HepG2 (cell line): ENCODE results near the gene GPR173. TPM values are rescaled to one million over a fixed set of nuclear protein-coding genes. Genes with fewer than 3 reads are reported as not detected.

Experiments
- ATAC-seq: fragments of 200-7000 bp; cut with Tn5 transposase; 3 replicates; pipeline ENCODE4 v1.9.1; 2020; ENCODE audit warnings: mild to moderate bottlenecking, moderate library complexity
- BruUV-seq: library from RNA; stranded (reverse); fragments of 400-500 nt; replicated peaks from 2 replicates; lab custom pipeline; 2021; lab: Mats Ljungman, UMichigan
- CTCF ChIA-PET: fragments of 300-600 bp; formaldehyde crosslinking; extraction: SDS; loops from one replicate; lab custom pipeline; 2021; ENCODE audit warnings: low total read pairs, inconsistent platforms, low intra/inter-chr PET ratio; lab: Yijun Ruan, JAX
- POLR2A ChIA-PET: fragments of 350-600 bp; sonication (Branson Sonifier 250); formaldehyde crosslinking; loops from one replicate; lab custom pipeline; 2020; ENCODE audit warnings: antibody characterized with exemption, inconsistent platforms; lab: Yijun Ruan, JAX
- DNase-seq: peaks from one replicate; pipeline ENCODE4 v3.0.0-alpha.2; 2015; ENCODE audit warnings: low spot score
- FAIRE-seq: peaks from 3 replicates; lab custom pipeline; 2011; peaks lifted over from hg19 to GRCh38; lab: Jason Lieb, UNC
- H2AFZ ChIP-seq: one replicate; pipeline ENCODE4 v1.6.1; 2011; ENCODE audit warnings: low read length, inconsistent platforms
- H3K27ac ChIP-seq: fragments of 300-600 bp; 3 replicates; pipeline ENCODE4 v1.8.0; 2011; ENCODE audit warnings: mixed run types, mild to moderate bottlenecking, mixed read lengths, low read length, inconsistent platforms; ENCODE audit not compliant: insufficient read depth; ENCODE audit errors: extremely low read length
- H3K27me3 ChIP-seq, 2 experiments: fragments of 200-600 bp in 1 of 2; 2 replicates in 1 of 2; 3 replicates in 1 of 2; pipeline versions ENCODE4 v1.6.0 to v1.8.0; 2011; ENCODE audit warnings: low read length in 2 of 2, mild to moderate bottlenecking in 2 of 2, moderate library complexity in 2 of 2, inconsistent platforms in 1 of 2; ENCODE audit not compliant: insufficient read depth in 2 of 2, control insufficient read depth in 1 of 2
- H3K36me3 ChIP-seq, 2 experiments: fragments of 200-600 bp in 1 of 2; replicated peaks in 1 of 2; 2 replicates in 1 of 2; 3 replicates in 1 of 2; pipeline versions ENCODE4 v1.5.1 to v1.8.0; 2011; ENCODE audit warnings: low read length in 2 of 2, inconsistent platforms in 1 of 2; ENCODE audit not compliant: insufficient read depth in 2 of 2, control insufficient read depth in 1 of 2
- H3K4me1 ChIP-seq: 2 replicates; pipeline ENCODE4 v1.5.1; 2012; ENCODE audit warnings: low read length, inconsistent platforms; ENCODE audit not compliant: insufficient read depth
- H3K4me2 ChIP-seq: 2 replicates; pipeline ENCODE4 v1.6.0; 2011; ENCODE audit warnings: low read depth, low read length, inconsistent platforms
- H3K4me3 ChIP-seq, 3 experiments: fragments of 200-600 bp in 1 of 3; sonication (generic), shearing (Covaris generic) in 1 of 3; replicated peaks in 1 of 3; 2 replicates each; pipeline ENCODE4 v1.5.1; 2011 to 2016; ENCODE audit warnings: low read length in 3 of 3, inconsistent platforms in 2 of 3, low read depth in 2 of 3, mild to moderate bottlenecking in 2 of 3, control low read depth in 1 of 3, mixed read lengths in 1 of 3; ENCODE audit not compliant: insufficient read depth in 1 of 3
- H3K79me2 ChIP-seq: one replicate; pipeline ENCODE4 v1.6.1; 2011; ENCODE audit warnings: low read length, inconsistent platforms; ENCODE audit not compliant: insufficient read depth
- H3K9ac ChIP-seq: 2 replicates; pipeline ENCODE4 v1.6.0; 2011; ENCODE audit warnings: mild to moderate bottlenecking, low read depth, low read length, inconsistent platforms; ENCODE audit not compliant: insufficient read depth
- H3K9me3 ChIP-seq: 2 replicates; pipeline ENCODE4 v1.5.1; 2012; ENCODE audit warnings: mild to moderate bottlenecking, low read length
- H4K20me1 ChIP-seq: 2 replicates; pipeline ENCODE4 v1.6.0; 2011; ENCODE audit warnings: inconsistent platforms, mild to moderate bottlenecking, low read length, moderate library complexity; ENCODE audit not compliant: insufficient read depth
- CEBPB ChIP-seq: IDR thresholded peaks from 2 replicates; pipeline ENCODE4 v1.6.1; 2011; ENCODE audit warnings: low read depth, low read length, improper control_type of control experiment, borderline replicate concordance
- CREBL2 ChIP-seq: sonication (generic); formaldehyde crosslinking; IDR thresholded peaks from 2 replicates; pipeline ENCODE4 v1.8.1; 2023; ENCODE audit warnings: missing genetic modification reagents, mild to moderate bottlenecking, borderline replicate concordance
- DMAP1 ChIP-seq: IDR thresholded peaks from 2 replicates; pipeline ENCODE4 v1.6.1; 2016
- ETV5 ChIP-seq: IDR thresholded peaks from 2 replicates; pipeline ENCODE4 v1.6.1; 2018; ENCODE audit warnings: missing biosample characterization, missing genetic modification reagents, inconsistent platforms, borderline replicate concordance
- FIP1L1 ChIP-seq: fragments of 200-400 bp; formaldehyde crosslinking; IDR thresholded peaks from 2 replicates; pipeline ENCODE4 v1.6.1; 2018; ENCODE audit warnings: low read depth, mild to moderate bottlenecking, low read length, moderate library complexity, borderline replicate concordance; ENCODE audit not compliant: insufficient read depth
- HNF1B ChIP-seq: sonication (generic); formaldehyde crosslinking; IDR thresholded peaks from 2 replicates; pipeline ENCODE4 v1.5.1; 2020; ENCODE audit warnings: mild to moderate bottlenecking, moderate library complexity, missing genetic modification reagents
- HNRNPLL ChIP-seq: fragments of 200-400 bp; formaldehyde crosslinking; IDR thresholded peaks from 2 replicates; pipeline ENCODE4 v1.6.1; 2017; ENCODE audit warnings: mild to moderate bottlenecking, low read depth, low read length; ENCODE audit not compliant: poor library complexity, severe bottlenecking
- PCBP2 ChIP-seq: fragments of 200-400 bp; formaldehyde crosslinking; optimal IDR thresholded peaks from 2 replicates; pipeline ENCODE3; 2018; ENCODE audit warnings: low read length, low read depth; ENCODE audit not compliant: poor library complexity, severe bottlenecking
- PHF8 ChIP-seq: sonication (generic); formaldehyde crosslinking; IDR thresholded peaks from 2 replicates; pipeline ENCODE4 v1.5.0; 2020; ENCODE audit warnings: missing genetic modification reagents
- ZBTB20 ChIP-seq: sonication (generic); formaldehyde crosslinking; IDR thresholded peaks from 2 replicates; pipeline ENCODE4 v1.8.1; 2023; ENCODE audit warnings: missing genetic modification reagents, low read depth, mild to moderate bottlenecking, borderline replicate concordance
- ZBTB33 ChIP-seq: sonication (generic); formaldehyde crosslinking; IDR thresholded peaks from 2 replicates; pipeline ENCODE4 v1.4.0; 2020; ENCODE audit warnings: missing genetic modification reagents
- ZNF253 ChIP-seq: sonication (generic); formaldehyde crosslinking; IDR thresholded peaks from 2 replicates; pipeline ENCODE4 v1.8.0; 2022; ENCODE audit warnings: mild to moderate bottlenecking, missing genetic modification reagents, borderline replicate concordance
- ZNF451 ChIP-seq: sonication (generic); formaldehyde crosslinking; IDR thresholded peaks from 2 replicates; pipeline ENCODE4 v1.5.0; 2020; ENCODE audit warnings: mild to moderate bottlenecking, missing genetic modification reagents
- ZNF710 ChIP-seq: sonication (generic); formaldehyde crosslinking; IDR thresholded peaks from 2 replicates; pipeline ENCODE4 v1.5.0; 2020; ENCODE audit warnings: mild to moderate bottlenecking, missing genetic modification reagents, borderline replicate concordance
- ZNF800 ChIP-seq: sonication (generic); formaldehyde crosslinking; IDR thresholded peaks from 2 replicates; pipeline ENCODE4 v1.4.0; 2020; ENCODE audit warnings: missing genetic modification reagents
- WGBS: methylation state at CpG from one replicate; pipeline ENCODE4 v1.1.6; 2017; ENCODE audit warnings: low lambda C conversion rate; 5-methylcytosine and 5-hydroxymethylcytosine counted together
- in situ Hi-C: cut with HindIII; loops from 2 replicates; pipeline ENCODE4 v1.10.0; 2017; ENCODE audit warnings: low pct_unique_long_range_greater_than_20kb; ENCODE audit not compliant: extremely low pct_ligation_motif_present
- intact Hi-C: fragments of 100-400 bp; cut with micrococcal nuclease; formaldehyde crosslinking; loops from one replicate; pipeline ENCODE4 v1.10.0; 2022; ENCODE audit not compliant: unreplicated experiment
- polyA plus RNA-seq, 8 experiments: library from polyadenylated mRNA; depleted of rRNA in 3 of 8; stranded (reverse) in 7 of 8; unstranded in 1 of 8; fragments of >200 nt; fragmentation: Illumina TruSeq in 4 of 8; extraction: Trizol in 4 of 8; gene quantifications; 2 replicates each; pipeline versions ENCODE4 v1.2.1 to v1.2.3, GENCODE V29; 2011 to 2016; ENCODE audit warnings: low read depth in 4 of 8, missing spikeins in 1 of 8, mixed read lengths in 1 of 8; ENCODE audit not compliant: insufficient read depth in 1 of 8
- total RNA-seq, 5 experiments: library from RNA; depleted of rRNA; stranded (reverse); fragments of >200 nt; fragmentation: Illumina TruSeq; extraction: Trizol; gene quantifications; 2 replicates each; pipeline ENCODE4 v1.2.3, GENCODE V29; 2016; ENCODE audit warnings: low read depth in 1 of 5

Gene GPR173
- total and polyA plus RNA-seq, 2 of the 13 experiments (the other 11 are each of a cell fraction or from before 2014, with no cell fraction given) = 0.04 TPM; not detected in 1

- TF ChIP-seq ZBTB33 (CRISPR knock-in tag) = no peak
- no peak for TF ChIP-seq CREBL2
- TF ChIP-seq ETV5 (CRISPR knock-in tag) = no peak
- no peak for TF ChIP-seq DMAP1 (CRISPR knock-in tag)
- TF ChIP-seq PCBP2 = no peak
- TF ChIP-seq ZNF451 = no peak
- TF ChIP-seq CEBPB = no peak
- no peak for TF ChIP-seq ZNF253 (CRISPR knock-in tag)
Observed at GRCh38 chrX:53039236-53039635, 9.4 kb upstream of the GPR173 start (continued).

GRCh38 chrX:53044995-53045394 lies 3.6 kb upstream of the GPR173 start:
- no peak for ATAC-seq
- no TSS peak for BruUV-seq
- intact Hi-C loops (no loop called here), in situ Hi-C loops (no loop called here)
- DNase-seq = no peak
- no peak overlapping the region for H2AFZ ChIP-seq
- no peaks in the 10 kb centered on the region for H4K20me1 ChIP-seq
- H3K9ac ChIP-seq = no peak overlapping the region
- ChIA-PET CTCF (no interaction called here), POLR2A (no interaction called here)
- no peaks in the 10 kb centered on the region for H3K79me2 ChIP-seq
- H3K36me3 ChIP-seq = no peaks in the 10 kb centered on the region
- H3K27ac ChIP-seq = no peak overlapping the region
- H3K27me3 ChIP-seq = no peaks in the 10 kb centered on the region
- FAIRE-seq = no peak
- WGBS = 47% methylated on average over 5 of the region's 5 CpGs
- H3K4me1 ChIP-seq = no peaks in the 10 kb centered on the region
- H3K9me3 ChIP-seq = no peaks in the 10 kb centered on the region
- H3K4me3 ChIP-seq = no peak overlapping the region
- no peak overlapping the region for H3K4me2 ChIP-seq
- TF ChIP-seq FIP1L1 (no peak), HNF1B (CRISPR knock-in tag) (no peak), PHF8 (no peak), ZNF800 (CRISPR knock-in tag) (no peak), HNRNPLL (no peak), ZBTB20 (no peak), ZNF710 (CRISPR knock-in tag) (no peak)
